GM13976 (cell line): ENCODE results near the gene KDM2B.
"Not testable (repeated sequence)": the region's sequence is repeated elsewhere in the genome, so short reads cannot be mapped to it uniquely, and the experiment has no call there.

Experiments
- DNase-seq: peaks from one replicate; pipeline ENCODE4 v3.0.0; 2012; ENCODE audit warnings: low spot score
- CTCF ChIP-seq: IDR thresholded peaks from 2 replicates; pipeline ENCODE4 v1.5.1; 2012; ENCODE audit warnings: borderline replicate concordance, mild to moderate bottlenecking; ENCODE audit not compliant: insufficient read depth; ENCODE audit errors: extremely low read depth, missing control alignments, control extremely low read depth
- in situ Hi-C: fragments of 300-500 bp; cut with MboI; formaldehyde crosslinking; loops from one replicate; pipeline ENCODE4 v1.12.0; 2022; ENCODE audit warnings: low sequenced_read_pairs, mixed read lengths, inconsistent platforms; ENCODE audit not compliant: unreplicated experiment

KDM2B gene

GRCh38 chr12:121390856-121391255, 190.0 kb downstream of the KDM2B start:
- in situ Hi-C loops = no loop called here
- no peak for DNase-seq
- no peak for TF ChIP-seq CTCF

- no peak for DNase-seq
- no peak for TF ChIP-seq CTCF
- in situ Hi-C loops = no loop called here
Observed at GRCh38 chr12:121388421-121388981, 192.3 kb downstream of the KDM2B start.

GRCh38 chr12:121384891-121385290, 195.9 kb downstream of the KDM2B start:
- DNase-seq, in situ Hi-C loops: not testable (repeated sequence)

- no peak for TF ChIP-seq CTCF
- in situ Hi-C loops = no loop called here
- DNase-seq = no peak
Observed at GRCh38 chr12:121383601-121384021, 197.2 kb downstream of the KDM2B start.

- DNase-seq = no peak
- TF ChIP-seq CTCF = no peak
- in situ Hi-C loops = no loop called here
Observed at GRCh38 chr12:121379945-121380344, 200.9 kb downstream of the KDM2B start.
